ENCODE results near the gene TBX20. TPM values are rescaled to one million over a fixed set of nuclear protein-coding genes. Genes with fewer than 3 reads are reported as not detected.

The TBX20 gene
- total RNA-seq, 3 donors from 2014 or later (not counting 1 experiment from before 2014, with no cell fraction given), result not detected

- peaks cover 44% of the 10 kb centered on the region for H3K27me3 ChIP-seq (ENCODE audit: control insufficient read depth, insufficient read depth, low read length)
- H3K4me3 Mint-ChIP-seq, result no peak overlapping the region
Observed at GRCh38 chr7:35258125-35258867, 4.4 kb upstream of the TBX20 start.

GRCh38 chr7:35257251-35258124 is 3.6 kb upstream of the TBX20 start:
- intact Hi-C loops (cut with micrococcal nuclease), result no loop called here
- H3K9me3 Mint-ChIP-seq, result no peaks in the 10 kb centered on the region
- DNase-seq, result no peak
- H3K9me3 ChIP-seq (ENCODE audit: control insufficient read depth, insufficient read depth, low read length), result peaks cover 5% of the 10 kb centered on the region
- 5% methylated on average over 69 of the region's 69 CpGs for WGBS (ENCODE audit: insufficient coverage)
- H3K4me3 Mint-ChIP-seq, result no peak overlapping the region
- peaks cover 68% of the 10 kb centered on the region in 2 donors for H3K27me3 Mint-ChIP-seq (ENCODE audit: low read depth in 2 of 2)
- TF ChIP-seq CTCF (IDR thresholded peaks at IDR 0.05), result no peak
- peaks cover 0 to 16% of the 10 kb centered on the region in 2 donors for H3K4me1 Mint-ChIP-seq
- no peak overlapping the region for H3K27ac ChIP-seq (ENCODE audit: low read length)
- ATAC-seq, result no peak
- H3K4me3 ChIP-seq (ENCODE audit: low read length), result no peak overlapping the region
- peaks cover 50% of the 10 kb centered on the region for H3K27me3 ChIP-seq (ENCODE audit: control insufficient read depth, insufficient read depth, low read length)
- H3K4me1 ChIP-seq (ENCODE audit: control insufficient read depth, insufficient read depth, low read length), result peaks cover 12% of the 10 kb centered on the region
- H3K27ac Mint-ChIP-seq, result no peak overlapping the region
- H3K36me3 ChIP-seq (ENCODE audit: control insufficient read depth, insufficient read depth, low read length), result no peaks in the 10 kb centered on the region
- no peaks in the 10 kb centered on the region for H3K36me3 Mint-ChIP-seq

More at GRCh38 chr7:35258125-35258867, 4.4 kb upstream of the TBX20 start:
- peaks cover 9% of the 10 kb centered on the region for H3K4me1 ChIP-seq (ENCODE audit: control insufficient read depth, insufficient read depth, low read length)
- H3K27ac ChIP-seq (ENCODE audit: low read length), result no peak overlapping the region
- Mint-ChIP-seq H3K4me1 (peaks cover 0 to 11% of the 10 kb centered on the region in 2 donors), H3K9me3 (no peaks in the 10 kb centered on the region), H3K27me3 (ENCODE audit: low read depth in 2 of 2) (peaks cover 61 to 68% of the 10 kb centered on the region in 2 donors), H3K36me3 (no peaks in the 10 kb centered on the region), H3K27ac (no peak overlapping the region)
- H3K4me3 ChIP-seq (ENCODE audit: low read length), result no peak overlapping the region
- no peak for DNase-seq
- no peak for ATAC-seq
- no peaks in the 10 kb centered on the region for H3K36me3 ChIP-seq (ENCODE audit: control insufficient read depth, insufficient read depth, low read length)
- no peak for TF ChIP-seq CTCF (IDR thresholded peaks at IDR 0.05)
- intact Hi-C loops (cut with micrococcal nuclease), result no loop called here
- 8% methylated on average over 46 of the region's 50 CpGs for WGBS (ENCODE audit: insufficient coverage)
- H3K9me3 ChIP-seq (ENCODE audit: control insufficient read depth, insufficient read depth, low read length), result peaks cover 5% of the 10 kb centered on the region

- Histone ChIP-seq H3K4me3 (ENCODE audit: low read length) (no peak overlapping the region), H3K9me3 (ENCODE audit: control insufficient read depth, insufficient read depth, low read length) (peaks cover 5% of the 10 kb centered on the region), H3K27ac (ENCODE audit: low read length) (no peak overlapping the region), H3K4me1 (ENCODE audit: control insufficient read depth, insufficient read depth, low read length) (peaks cover 12% of the 10 kb centered on the region), H3K27me3 (ENCODE audit: control insufficient read depth, insufficient read depth, low read length) (peaks cover 55% of the 10 kb centered on the region), H3K36me3 (ENCODE audit: control insufficient read depth, insufficient read depth, low read length) (no peaks in the 10 kb centered on the region)
- WGBS (ENCODE audit: insufficient coverage), result 11% methylated on average over 28 of the region's 29 CpGs
- Mint-ChIP-seq H3K9me3 (no peaks in the 10 kb centered on the region), H3K4me3 (no peak overlapping the region), H3K27ac (no peak overlapping the region), H3K36me3 (no peaks in the 10 kb centered on the region), H3K27me3 (ENCODE audit: low read depth in 2 of 2) (peaks cover 74% of the 10 kb centered on the region in 2 donors), H3K4me1 (peaks cover 0 to 16% of the 10 kb centered on the region in 2 donors)
- no peak for DNase-seq
- ATAC-seq, result no peak
- intact Hi-C loops (cut with micrococcal nuclease), result no loop called here
- no peak for TF ChIP-seq CTCF (IDR thresholded peaks at IDR 0.05)
Observed at GRCh38 chr7:35256256-35257175, 2.6 kb upstream of the TBX20 start.
